IMR-90 (cell line): ENCODE measurements around the gene OR2T11. TPM values are rescaled to one million over a fixed set of nuclear protein-coding genes. Genes with fewer than 3 reads are reported as not detected.

Source experiments
- ATAC-seq: fragments of 200-7000 bp; cut with Tn5 transposase; 2 replicates; pipeline ENCODE4 v1.9.1; 2020; ENCODE audit warnings: low read depth, mild to moderate bottlenecking, moderate library complexity
- BruUV-seq: library from RNA; stranded (reverse); fragments of 400-500 nt; replicated peaks from 2 replicates; lab custom pipeline; 2021; lab: Mats Ljungman, UMichigan
- CTCF ChIA-PET: fragments of 300-600 bp; formaldehyde crosslinking; extraction: SDS; loops from one replicate; lab custom pipeline; 2021; ENCODE audit warnings: antibody characterized with exemption; lab: Yijun Ruan, JAX
- POLR2A ChIA-PET: fragments of 300-600 bp; sonication (Branson Sonifier 250); formaldehyde crosslinking; loops from one replicate; lab custom pipeline; 2022; ENCODE audit warnings: antibody characterized with exemption; ENCODE audit not compliant: unreplicated experiment; lab: Charles Lee
- DNase-seq: peaks from one replicate; pipeline ENCODE4 v3.0.0; 2013
- H2AFZ ChIP-seq: replicated peaks from 2 replicates; pipeline ENCODE3; 2013; ENCODE audit warnings: low read length, mild to moderate bottlenecking; ENCODE audit not compliant: poor library complexity
- H2AK5ac ChIP-seq: 2 replicates; pipeline ENCODE4 v1.6.1; 2013; ENCODE audit warnings: low read depth, low read length, inconsistent platforms
- H2AK9ac ChIP-seq: replicated peaks from 2 replicates; pipeline ENCODE3; 2013; ENCODE audit warnings: mild to moderate bottlenecking, low read depth, low read length, moderate library complexity; ENCODE audit not compliant: poor library complexity
- H2BK120ac ChIP-seq: 2 replicates; pipeline ENCODE4 v1.6.1; 2013; ENCODE audit warnings: low read depth, low read length, inconsistent platforms
- H2BK15ac ChIP-seq: 3 replicates; pipeline ENCODE4 v1.6.1; 2013; ENCODE audit warnings: low read depth, low read length, inconsistent platforms
- H2BK20ac ChIP-seq: 2 replicates; pipeline ENCODE4 v1.6.1; 2013; ENCODE audit warnings: low read depth, mild to moderate bottlenecking, inconsistent platforms, low read length, moderate library complexity
- H2BK5ac ChIP-seq: 2 replicates; pipeline ENCODE4 v1.6.1; 2013; ENCODE audit warnings: mild to moderate bottlenecking, low read depth, low read length, inconsistent platforms; ENCODE audit not compliant: poor library complexity, severe bottlenecking
- H3K14ac ChIP-seq: replicated peaks from 2 replicates; pipeline ENCODE4 v1.6.1; 2013; ENCODE audit warnings: low read depth, low read length, inconsistent platforms
- H3K18ac ChIP-seq: 2 replicates; pipeline ENCODE4 v1.6.1; 2013; ENCODE audit warnings: low read depth, low read length, control low read depth
- H3K23ac ChIP-seq: 2 replicates; pipeline ENCODE4 v1.6.1; 2013; ENCODE audit warnings: low read depth, low read length, inconsistent platforms
- H3K27ac ChIP-seq: 2 replicates; pipeline ENCODE4 v1.5.1; 2013; ENCODE audit warnings: mild to moderate bottlenecking, control low read depth, low read length; ENCODE audit not compliant: insufficient read depth
- H3K27me3 ChIP-seq: 2 replicates; pipeline ENCODE4 v1.6.1; 2013; ENCODE audit warnings: low read length; ENCODE audit not compliant: control insufficient read depth, insufficient read depth
- H3K36me3 ChIP-seq: 2 replicates; pipeline ENCODE4 v1.6.1; 2013; ENCODE audit warnings: low read length, mixed read lengths; ENCODE audit not compliant: control insufficient read depth, insufficient read depth
- H3K4ac ChIP-seq: 2 replicates; pipeline ENCODE4 v1.6.1; 2013; ENCODE audit warnings: low read depth, low read length, inconsistent platforms
- H3K4me1 ChIP-seq: 2 replicates; pipeline ENCODE4 v1.6.1; 2013; ENCODE audit warnings: low read length, mixed read lengths; ENCODE audit not compliant: control insufficient read depth, insufficient read depth
- H3K4me2 ChIP-seq: 2 replicates; pipeline ENCODE4 v1.6.1; 2013; ENCODE audit warnings: low read depth, mild to moderate bottlenecking, control low read depth, low read length, moderate library complexity
- H3K4me3 ChIP-seq: 2 replicates; pipeline ENCODE4 v1.5.1; 2013; ENCODE audit warnings: low read depth, mild to moderate bottlenecking, control low read depth, low read length, moderate library complexity; ENCODE audit not compliant: insufficient read depth
- H3K56ac ChIP-seq: 2 replicates; pipeline ENCODE4 v1.6.1; 2013; ENCODE audit warnings: low read length, inconsistent platforms; ENCODE audit not compliant: insufficient read depth; ENCODE audit errors: extremely low read depth
- H3K79me1 ChIP-seq, 2 experiments: 2 replicates each; pipeline ENCODE4 v1.6.1; 2013; ENCODE audit warnings: low read length in 2 of 2, inconsistent platforms in 1 of 2, low read depth in 1 of 2
- H3K9ac ChIP-seq: 2 replicates; pipeline ENCODE4 v1.6.1; 2013; ENCODE audit warnings: low read depth, low read length, control low read depth
- H3K9me1 ChIP-seq: 2 replicates; pipeline ENCODE4 v1.6.1; 2013; ENCODE audit warnings: low read length, inconsistent platforms; ENCODE audit not compliant: insufficient read depth
- H3K9me3 ChIP-seq: 2 replicates; pipeline ENCODE4 v1.6.1; 2013; ENCODE audit warnings: low read length; ENCODE audit not compliant: control insufficient read depth, insufficient read depth
- H4K20me1 ChIP-seq: 2 replicates; pipeline ENCODE4 v1.6.1; 2013; ENCODE audit warnings: low read length, inconsistent platforms; ENCODE audit not compliant: insufficient read depth
- H4K5ac ChIP-seq: 2 replicates; pipeline ENCODE4 v1.6.1; 2013; ENCODE audit warnings: mild to moderate bottlenecking, low read depth, low read length, control low read depth
- H4K8ac ChIP-seq, 2 experiments: 2 replicates each; pipeline ENCODE4 v1.6.1; 2013; ENCODE audit warnings: low read depth in 2 of 2, low read length in 2 of 2, control low read depth in 1 of 2, inconsistent platforms in 1 of 2
- H4K91ac ChIP-seq: 2 replicates; pipeline ENCODE4 v1.6.1; 2013; ENCODE audit warnings: low read depth, low read length, inconsistent platforms; ENCODE audit not compliant: insufficient read depth
- BHLHE40 ChIP-seq: fragments of 150-350 bp; IDR thresholded peaks from 2 replicates; pipeline ENCODE4 v1.6.1; 2016; ENCODE audit warnings: mild to moderate bottlenecking, low read depth, low read length
- FOS ChIP-seq: fragments of 150-350 bp; IDR thresholded peaks from 2 replicates; pipeline ENCODE4 v1.6.1; 2016; ENCODE audit warnings: low read depth, low read length
- MAZ ChIP-seq: IDR thresholded peaks from 2 replicates; pipeline ENCODE4 v1.6.1; 2012; ENCODE audit warnings: low read depth, mild to moderate bottlenecking, low read length, improper control_type of control experiment, moderate library complexity, borderline replicate concordance
- MXI1 ChIP-seq: IDR thresholded peaks from 2 replicates; pipeline ENCODE4 v1.6.1; 2012; ENCODE audit warnings: low read depth, mild to moderate bottlenecking, low read length, moderate library complexity, borderline replicate concordance
- WGBS, 2 experiments: methylation state at CpG; one replicate each; pipeline versions ENCODE4 v1.1.5 to v1.1.7; 2013; ENCODE audit warnings: missing lambda C conversion rate in 2 of 2; ENCODE audit not compliant: insufficient read length in 1 of 2; ENCODE audit errors: extremely low coverage in 2 of 2; 5-methylcytosine and 5-hydroxymethylcytosine counted together
- dilution Hi-C: fragments of 300-500 bp; cut with HindIII; formaldehyde crosslinking; loops from one replicate; pipeline ENCODE4 v1.14.3; 2018; ENCODE audit warnings: low sequenced_read_pairs; ENCODE audit not compliant: unreplicated experiment
- in situ Hi-C: fragments of 300-500 bp; cut with MboI; formaldehyde crosslinking; loops from 3 replicates; pipeline ENCODE4 v1.14.3; 2019; ENCODE audit warnings: low sequenced_read_pairs, inconsistent platforms, mixed read lengths
- intact Hi-C: fragments of 100-400 bp; cut with micrococcal nuclease; formaldehyde crosslinking; loops from 2 replicates; pipeline ENCODE4 v1.10.0; 2022
- polyA plus RNA-seq, 3 experiments: library from polyadenylated mRNA; depleted of rRNA; stranded (reverse); fragments of >200 nt; gene quantifications; 2 replicates each; pipeline ENCODE4 v1.2.3, GENCODE V29; 2012; ENCODE audit warnings: low replicate concordance in 1 of 3
- total RNA-seq: library from RNA; depleted of rRNA; stranded (reverse); fragments of >200 nt; gene quantifications from 2 replicates; pipeline ENCODE4 v1.2.3, GENCODE V29; 2012

Gene OR2T11
- total and polyA plus RNA-seq, 2 of the 4 experiments (the other 2 are of a cell fraction) = not detected

GRCh38 chr1:248590055-248590454, 44.8 kb downstream of the OR2T11 start:
- Histone ChIP-seq H3K23ac (no peak overlapping the region), H3K27ac (no peak overlapping the region), H2BK5ac (no peak overlapping the region), H4K91ac (no peak overlapping the region), H2BK15ac (no peak overlapping the region), H3K79me1 (no peaks in the 10 kb centered on the region), H3K4me2 (no peak overlapping the region), H3K14ac (no peak overlapping the region), H2AFZ (no peak overlapping the region), H3K56ac (no peak overlapping the region), H2BK20ac (no peak overlapping the region), H3K9me3 (peaks cover 3% of the 10 kb centered on the region; the same call in 1 of the 2 replicates), H3K36me3 (no peaks in the 10 kb centered on the region), H3K4me3 (no peak overlapping the region), H3K18ac (no peak overlapping the region), H4K20me1 (no peaks in the 10 kb centered on the region), H3K9me1 (no peaks in the 10 kb centered on the region), H2AK9ac (no peak overlapping the region), H3K27me3 (no peaks in the 10 kb centered on the region), H3K4ac (no peak overlapping the region), H3K9ac (no peak overlapping the region), H2BK120ac (no peak overlapping the region), H4K5ac (no peak overlapping the region), H3K4me1 (no peaks in the 10 kb centered on the region), H2AK5ac (no peak overlapping the region), H4K8ac (no peak overlapping the region)
- dilution Hi-C loops = no loop called here
- ChIA-PET POLR2A (no interaction called here), CTCF (no interaction called here)
- ATAC-seq (no peak), DNase-seq (no peak)
- no CpG with 5 or more reads among the region's 17 CpGs for WGBS, 2 experiments
- no TSS peak for BruUV-seq
- intact Hi-C loops = no loop called here
- no peak for TF ChIP-seq BHLHE40
- TF ChIP-seq MAZ = no peak
- no peak for TF ChIP-seq MXI1
- no peak for TF ChIP-seq FOS
- in situ Hi-C loops = no loop called here
